Keratinocyte (primary cell): Measurements from ENCODE around the gene DSCAM. TPM values are rescaled to one million over a fixed set of nuclear protein-coding genes. Genes with fewer than 3 reads are reported as not detected.

ENCODE experiments used
- DNase-seq: peaks from one replicate; pipeline ENCODE4 v3.0.0-alpha.2; 2011; ENCODE audit warnings: low read depth, missing footprints, low spot score
- FAIRE-seq: peaks from 2 replicates; lab custom pipeline; 2011; peaks lifted over from hg19 to GRCh38; lab: Jason Lieb, UNC
- H2AFZ ChIP-seq: 2 replicates; pipeline ENCODE4 v1.6.0; 2012; ENCODE audit warnings: low read length, control low read depth, inconsistent platforms; ENCODE audit not compliant: control insufficient read depth
- H3K27ac ChIP-seq: 2 replicates; pipeline ENCODE4 v1.5.1; 2011; ENCODE audit warnings: low read length; ENCODE audit not compliant: control insufficient read depth, insufficient read depth
- H3K27me3 ChIP-seq: 3 replicates; pipeline ENCODE4 v1.6.0; 2011; ENCODE audit warnings: low read length; ENCODE audit not compliant: control insufficient read depth, insufficient read depth; ENCODE audit errors: extremely low read depth
- H3K36me3 ChIP-seq, 2 experiments: 2 replicates in 1 of 2; 3 replicates in 1 of 2; pipeline ENCODE4 v1.5.1; 2011; ENCODE audit warnings: low read length in 2 of 2, mild to moderate bottlenecking in 1 of 2; ENCODE audit not compliant: control insufficient read depth in 2 of 2, insufficient read depth in 2 of 2; ENCODE audit errors: extremely low read depth in 1 of 2
- H3K4me1 ChIP-seq: 3 replicates; pipeline ENCODE4 v1.5.1; 2011; ENCODE audit warnings: low read length; ENCODE audit not compliant: control insufficient read depth, insufficient read depth; ENCODE audit errors: extremely low read depth
- H3K4me2 ChIP-seq: 3 replicates; pipeline ENCODE4 v1.6.0; 2011; ENCODE audit warnings: low read depth, low read length; ENCODE audit not compliant: control insufficient read depth, insufficient read depth; ENCODE audit errors: extremely low read depth
- H3K4me3 ChIP-seq, 3 experiments: fragments of 200-600 bp in 1 of 3; sonication (generic) in 1 of 3; 2 replicates in 2 of 3; 3 replicates in 1 of 3; pipeline ENCODE4 v1.5.1; 2011 to 2016; ENCODE audit warnings: low read length in 3 of 3, mild to moderate bottlenecking in 3 of 3, control low read depth in 2 of 3, inconsistent platforms in 1 of 3, low read depth in 1 of 3, mixed read lengths in 1 of 3, mixed run types in 1 of 3, moderate library complexity in 1 of 3; ENCODE audit not compliant: control insufficient read depth in 2 of 3, insufficient read depth in 2 of 3; ENCODE audit errors: extremely low read depth in 1 of 3
- H3K79me2 ChIP-seq: 2 replicates; pipeline ENCODE4 v1.6.0; 2012; ENCODE audit warnings: low read length; ENCODE audit not compliant: control insufficient read depth, insufficient read depth
- H3K9ac ChIP-seq: 3 replicates; pipeline ENCODE4 v1.6.0; 2011; ENCODE audit warnings: low read length; ENCODE audit not compliant: control insufficient read depth, insufficient read depth; ENCODE audit errors: extremely low read depth
- H3K9me1 ChIP-seq: 3 replicates; pipeline ENCODE4 v1.6.0; 2011; ENCODE audit warnings: low read length; ENCODE audit not compliant: control insufficient read depth, insufficient read depth; ENCODE audit errors: extremely low read depth
- H3K9me3 ChIP-seq: 2 replicates; pipeline ENCODE4 v1.5.1; 2012; ENCODE audit warnings: low read depth, low read length; ENCODE audit not compliant: control insufficient read depth
- H4K20me1 ChIP-seq: 3 replicates; pipeline ENCODE4 v1.6.0; 2011; ENCODE audit warnings: low read length; ENCODE audit not compliant: control insufficient read depth, insufficient read depth; ENCODE audit errors: extremely low read depth
- CTCF ChIP-seq, 3 experiments: IDR thresholded peaks in 1 of 3; conservative IDR thresholded peaks in 1 of 3; optimal IDR thresholded peaks in 1 of 3; 2 replicates in 2 of 3; 3 replicates in 1 of 3; pipeline versions ENCODE3 to v1.5.1; 2011; ENCODE audit warnings: low read length in 3 of 3, mild to moderate bottlenecking in 3 of 3, moderate library complexity in 2 of 3, control low read depth in 1 of 3, inconsistent platforms in 1 of 3; ENCODE audit not compliant: insufficient read depth in 2 of 3; ENCODE audit errors: extremely low read depth in 1 of 3
- EZH2 ChIP-seq: IDR thresholded peaks from one replicate; pipeline ENCODE4 v1.6.1; 2012; ENCODE audit warnings: inconsistent platforms, mild to moderate bottlenecking, low read length, moderate library complexity
- dilution Hi-C: fragments of 300-500 bp; cut with MboI; formaldehyde crosslinking; loops from one replicate; pipeline ENCODE4 v1.7.0; 2020; ENCODE audit warnings: low sequenced_read_pairs; ENCODE audit not compliant: extremely low pct_ligation_motif_present
- polyA plus RNA-seq, 5 experiments: library from polyadenylated mRNA; depleted of rRNA in 3 of 5; stranded (reverse) in 3 of 5; stranded (forward) in 1 of 5; unstranded in 1 of 5; fragments of >200 nt; gene quantifications; 1 replicate in 1 of 5; 2 replicates in 3 of 5; 3 replicates in 1 of 5; pipeline versions ENCODE4 v1.2.1 to v1.2.3, GENCODE V29; 2011 to 2012; ENCODE audit warnings: missing spikeins in 2 of 5, low read depth in 1 of 5, low replicate concordance in 1 of 5

The DSCAM gene
- polyA plus RNA-seq, 1 donor (not counting 4 experiments of a cell fraction or from before 2014, with no cell fraction given) = 2.1 TPM

GRCh38 chr21:40463176-40463575, 383.8 kb downstream of the DSCAM start:
- DNase-seq (no peak), FAIRE-seq (no peak)
- no peak overlapping the region for H3K4me3 ChIP-seq
- no peaks in the 10 kb centered on the region for H3K79me2 ChIP-seq
- TF ChIP-seq EZH2 (no peak), CTCF (optimal IDR thresholded peaks at IDR 0.05 in 1 of 3, IDR thresholded peaks at IDR 0.05 in 1 of 3, conservative IDR thresholded peaks at IDR 0.05 in 1 of 3; ENCODE audit: extremely low read depth in 1 of 3, insufficient read depth in 2 of 3, low read length in 3 of 3) (no peak)
- H3K4me1 ChIP-seq = no peaks in the 10 kb centered on the region
- H3K27me3 ChIP-seq = no peaks in the 10 kb centered on the region
- H3K9me1 ChIP-seq = no peaks in the 10 kb centered on the region
- H4K20me1 ChIP-seq = no peaks in the 10 kb centered on the region
- H3K9me3 ChIP-seq = no peaks in the 10 kb centered on the region
- H3K27ac ChIP-seq = no peak overlapping the region
- H3K9ac ChIP-seq = no peak overlapping the region
- H3K36me3 ChIP-seq = no peaks in the 10 kb centered on the region
- H3K4me2 ChIP-seq = no peak overlapping the region
- dilution Hi-C loops = no loop called here
- no peak overlapping the region for H2AFZ ChIP-seq

- no peak for DNase-seq
- dilution Hi-C loops = no loop called here
- Histone ChIP-seq H3K9ac (no peak overlapping the region), H3K4me2 (no peak overlapping the region), H3K9me1 (no peaks in the 10 kb centered on the region), H3K9me3 (no peaks in the 10 kb centered on the region), H3K27me3 (no peaks in the 10 kb centered on the region), H3K4me1 (no peaks in the 10 kb centered on the region), H2AFZ (no peak overlapping the region), H3K4me3 (no peak overlapping the region), H3K27ac (no peak overlapping the region), H3K36me3 (no peaks in the 10 kb centered on the region), H3K79me2 (no peaks in the 10 kb centered on the region), H4K20me1 (no peaks in the 10 kb centered on the region)
- TF ChIP-seq CTCF (optimal IDR thresholded peaks at IDR 0.05 in 1 of 3, IDR thresholded peaks at IDR 0.05 in 1 of 3, conservative IDR thresholded peaks at IDR 0.05 in 1 of 3; ENCODE audit: extremely low read depth in 1 of 3, insufficient read depth in 2 of 3, low read length in 3 of 3) (no peak), EZH2 (no peak)
- no peak for FAIRE-seq
These were observed 385.9 kb downstream of the DSCAM start for GRCh38 chr21:40461008-40461407.
